HepG2 (cell line): ENCODE measurements around the gene ZBTB22. TPM values are rescaled to one million over a fixed set of nuclear protein-coding genes. Genes with fewer than 3 reads are reported as not detected.

Source experiments
- ARNTL ChIP-seq: sonication (generic); formaldehyde crosslinking; IDR thresholded peaks from 2 replicates; pipeline ENCODE4 v1.4.0; 2020; ENCODE audit warnings: mild to moderate bottlenecking, missing genetic modification reagents
- CEBPG ChIP-seq: IDR thresholded peaks from 2 replicates; pipeline ENCODE4 v1.6.1; 2016
- KDM2A ChIP-seq: sonication (generic); formaldehyde crosslinking; IDR thresholded peaks from 2 replicates; pipeline ENCODE4 v1.4.0; 2020; ENCODE audit warnings: low read depth, missing genetic modification reagents, borderline replicate concordance
- MED8 ChIP-seq: sonication (generic); formaldehyde crosslinking; IDR thresholded peaks from 2 replicates; pipeline ENCODE4 v1.8.1; 2023; ENCODE audit warnings: mild to moderate bottlenecking, missing genetic modification reagents; ENCODE audit not compliant: insufficient replicate concordance
- NR2F1 ChIP-seq, 2 experiments: fragments of 450-650 bp in 1 of 2; formaldehyde crosslinking in 1 of 2; IDR thresholded peaks; 2 replicates each; pipeline versions ENCODE4 v1.5.0 to v1.6.1; 2016 to 2020; ENCODE audit warnings: mild to moderate bottlenecking in 1 of 2, missing compliant biosample characterization in 1 of 2, missing genetic modification reagents in 1 of 2, moderate library complexity in 1 of 2
- NR3C1 ChIP-seq: sonication (generic); formaldehyde crosslinking; IDR thresholded peaks from 2 replicates; pipeline ENCODE4 v1.4.0; 2020; ENCODE audit warnings: missing genetic modification reagents
- TFDP1 ChIP-seq: IDR thresholded peaks from 2 replicates; pipeline ENCODE4 v1.6.1; 2016; ENCODE audit warnings: missing compliant biosample characterization, missing genetic modification reagents, borderline replicate concordance
- TSC22D2 ChIP-seq: sonication (generic); formaldehyde crosslinking; IDR thresholded peaks from 2 replicates; pipeline ENCODE4 v1.5.1; 2020; ENCODE audit warnings: missing genetic modification reagents, mild to moderate bottlenecking, borderline replicate concordance
- ZBTB39 ChIP-seq: sonication (generic); formaldehyde crosslinking; IDR thresholded peaks from 2 replicates; pipeline ENCODE4 v1.5.0; 2020; ENCODE audit warnings: missing genetic modification reagents
- ZBTB40 ChIP-seq, 2 experiments: fragments of 450-650 bp in 1 of 2; sonication (generic) in 1 of 2; formaldehyde crosslinking in 1 of 2; IDR thresholded peaks; 2 replicates each; pipeline versions ENCODE4 v1.6.1 to v1.8.0; 2016 to 2022; ENCODE audit warnings: antibody characterized with exemption in 1 of 2, mild to moderate bottlenecking in 1 of 2, missing genetic modification reagents in 1 of 2
- ZFP90 ChIP-seq: sonication (generic); formaldehyde crosslinking; IDR thresholded peaks from 2 replicates; pipeline ENCODE4 v1.8.0; 2022; ENCODE audit warnings: missing genetic modification reagents, mild to moderate bottlenecking, inconsistent platforms, borderline replicate concordance
- ZNF280D ChIP-seq: sonication (generic); formaldehyde crosslinking; IDR thresholded peaks from 2 replicates; pipeline ENCODE4 v1.5.1; 2020; ENCODE audit warnings: mild to moderate bottlenecking, missing genetic modification reagents
- ZNF761 ChIP-seq: sonication (generic); formaldehyde crosslinking; conservative IDR thresholded peaks from 2 replicates; pipeline ENCODE4 v1.4.0; 2020; ENCODE audit warnings: mild to moderate bottlenecking, missing genetic modification reagents
- polyA plus RNA-seq, 8 experiments: library from polyadenylated mRNA; depleted of rRNA in 3 of 8; stranded (reverse) in 7 of 8; unstranded in 1 of 8; fragments of >200 nt; fragmentation: Illumina TruSeq in 4 of 8; extraction: Trizol in 4 of 8; gene quantifications; 2 replicates each; pipeline versions ENCODE4 v1.2.1 to v1.2.3, GENCODE V29; 2011 to 2016; ENCODE audit warnings: low read depth in 4 of 8, missing spikeins in 1 of 8, mixed read lengths in 1 of 8; ENCODE audit not compliant: insufficient read depth in 1 of 8
- total RNA-seq, 5 experiments: library from RNA; depleted of rRNA; stranded (reverse); fragments of >200 nt; fragmentation: Illumina TruSeq; extraction: Trizol; gene quantifications; 2 replicates each; pipeline ENCODE4 v1.2.3, GENCODE V29; 2016; ENCODE audit warnings: low read depth in 1 of 5

Gene ZBTB22
- total and polyA plus RNA-seq, 2 of the 13 experiments (the other 11 are each of a cell fraction or from before 2014, with no cell fraction given): 8.0 to 10.6 TPM

GRCh38 chr6:33318426-33319073 lies 1.0 kb upstream of the ZBTB22 start (continued):
- TF ChIP-seq ZNF280D (CRISPR knock-in tag) (no peak), KDM2A (CRISPR knock-in tag) (no peak), NR3C1 (CRISPR knock-in tag) (no peak), ZBTB39 (CRISPR knock-in tag) (no peak), ZFP90 (CRISPR knock-in tag) (no peak), MED8 (CRISPR knock-in tag) (no peak), TFDP1 (CRISPR knock-in tag) (no peak), ZBTB40 (IDR thresholded peaks at IDR 0.05) (no peak), ZBTB40 (CRISPR knock-in tag; IDR thresholded peaks at IDR 0.05) (no peak), ZNF761 (no peak), NR2F1 (CRISPR knock-in tag; IDR thresholded peaks at IDR 0.05) (no peak), ARNTL (CRISPR knock-in tag) (no peak), CEBPG (no peak), TSC22D2 (CRISPR knock-in tag) (no peak)
